CD14-positive monocyte (primary cell): ENCODE results near the gene DMAC2L. TPM values are rescaled to one million over a fixed set of nuclear protein-coding genes. Genes with fewer than 3 reads are reported as not detected.

Source experiments
- DNase-seq, 3 donors: peaks; one replicate each; pipeline ENCODE4 v3.0.0-alpha.2; 2011 to 2022
- H2AFZ ChIP-seq: 2 replicates; pipeline ENCODE4 v1.6.0; 2012; ENCODE audit warnings: mild to moderate bottlenecking, low read depth, low read length, inconsistent platforms; ENCODE audit not compliant: insufficient read depth, poor library complexity, severe bottlenecking
- H3K27ac ChIP-seq, 2 donors: 1 replicate in 1 of 2; 2 replicates in 1 of 2; pipeline ENCODE4 v1.5.1; 2012 to 2013; ENCODE audit warnings: low read length in 2 of 2, control low read depth in 1 of 2, inconsistent platforms in 1 of 2, low read depth in 1 of 2, mild to moderate bottlenecking in 1 of 2
- H3K27me3 ChIP-seq, 2 donors: one replicate each; pipeline versions ENCODE4 v1.6.0 to v1.6.1; 2011 to 2013; ENCODE audit warnings: low read length in 2 of 2; ENCODE audit not compliant: control insufficient read depth in 2 of 2, insufficient read depth in 2 of 2
- H3K36me3 ChIP-seq, 2 donors: replicated peaks in 1 of 2; 1 replicate in 1 of 2; 2 replicates in 1 of 2; pipeline versions ENCODE4 v1.5.1 to v1.6.1; 2012 to 2013; ENCODE audit warnings: low read length in 2 of 2, control low read depth in 1 of 2, inconsistent platforms in 1 of 2, mild to moderate bottlenecking in 1 of 2; ENCODE audit not compliant: insufficient read depth in 2 of 2, control insufficient read depth in 1 of 2
- H3K4me1 ChIP-seq, 2 donors: 1 replicate in 1 of 2; 2 replicates in 1 of 2; pipeline versions ENCODE4 v1.5.1 to v1.6.1; 2012 to 2013; ENCODE audit warnings: low read length in 2 of 2, control low read depth in 1 of 2, inconsistent platforms in 1 of 2, mild to moderate bottlenecking in 1 of 2, moderate library complexity in 1 of 2; ENCODE audit not compliant: insufficient read depth in 2 of 2, control insufficient read depth in 1 of 2
- H3K4me2 ChIP-seq: replicated peaks from 2 replicates; pipeline ENCODE3; 2012; ENCODE audit warnings: low read length, moderate library complexity, mild to moderate bottlenecking; ENCODE audit not compliant: poor library complexity, severe bottlenecking; ENCODE audit errors: extremely low read depth
- H3K4me3 ChIP-seq, 3 experiments: fragments of 200-600 bp in 1 of 3; sonication (generic) in 1 of 3; replicated peaks in 1 of 3; 1 replicate in 2 of 3; 2 replicates in 1 of 3; pipeline ENCODE4 v1.5.1; 2011 to 2013; ENCODE audit warnings: low read length in 3 of 3, mild to moderate bottlenecking in 3 of 3, control low read depth in 2 of 3, low read depth in 2 of 3, inconsistent platforms in 1 of 3, moderate library complexity in 1 of 3
- H3K79me2 ChIP-seq: 2 replicates; pipeline ENCODE4 v1.6.0; 2012; ENCODE audit warnings: mild to moderate bottlenecking, control low read depth, inconsistent platforms, low read length, moderate library complexity; ENCODE audit not compliant: insufficient read depth
- H3K9ac ChIP-seq: 2 replicates; pipeline ENCODE4 v1.6.0; 2017; ENCODE audit warnings: low read length, mild to moderate bottlenecking; ENCODE audit not compliant: insufficient read depth, poor library complexity, severe bottlenecking
- H3K9me3 ChIP-seq, 2 donors: replicated peaks in 1 of 2; 1 replicate in 1 of 2; 2 replicates in 1 of 2; pipeline versions ENCODE4 v1.5.1 to v1.6.1; 2012 to 2013; ENCODE audit warnings: low read length in 2 of 2, control low read depth in 1 of 2; ENCODE audit not compliant: control insufficient read depth in 1 of 2, insufficient read depth in 1 of 2
- H4K20me1 ChIP-seq: 2 replicates; pipeline ENCODE4 v1.6.0; 2012; ENCODE audit warnings: mild to moderate bottlenecking, low read length, control low read depth, moderate library complexity; ENCODE audit not compliant: insufficient read depth
- H3K27ac Mint-ChIP-seq, 7 donors: one replicate each; pipeline ENCODE4 v1.8.0; 2020; ENCODE audit warnings: mild to moderate bottlenecking in 7 of 7, mixed read lengths in 7 of 7, moderate library complexity in 6 of 7, inconsistent platforms in 2 of 7
- H3K27me3 Mint-ChIP-seq, 3 donors: one replicate each; pipeline ENCODE4 v1.8.0; 2021 to 2022; ENCODE audit warnings: low read depth in 3 of 3, mild to moderate bottlenecking in 3 of 3, mixed read lengths in 3 of 3, moderate library complexity in 3 of 3, inconsistent platforms in 1 of 3
- H3K36me3 Mint-ChIP-seq, 2 donors: one replicate each; pipeline ENCODE4 v1.8.0; 2020; ENCODE audit warnings: mixed read lengths in 2 of 2, inconsistent platforms in 1 of 2, mild to moderate bottlenecking in 1 of 2
- H3K4me1 Mint-ChIP-seq: one replicate; pipeline ENCODE4 v1.8.0; 2020; ENCODE audit warnings: mild to moderate bottlenecking, mixed read lengths
- H3K4me3 Mint-ChIP-seq, 2 donors: one replicate each; pipeline ENCODE4 v1.8.0; 2020; ENCODE audit warnings: mild to moderate bottlenecking in 2 of 2, mixed read lengths in 2 of 2, moderate library complexity in 1 of 2
- H3K9me3 Mint-ChIP-seq, 7 donors: one replicate each; pipeline ENCODE4 v1.8.0; 2020 to 2022; ENCODE audit warnings: mixed read lengths in 7 of 7, mild to moderate bottlenecking in 6 of 7, moderate library complexity in 6 of 7, inconsistent platforms in 2 of 7
- WGBS: methylation state at CpG from one replicate; pipeline ENCODE4 v1.1.5; 2013; ENCODE audit warnings: missing lambda C conversion rate; ENCODE audit not compliant: insufficient coverage; 5-methylcytosine and 5-hydroxymethylcytosine counted together
- intact Hi-C, 2 donors: fragments of 100-400 bp; cut with micrococcal nuclease; formaldehyde crosslinking; loops; one replicate each; pipeline versions ENCODE4 v1.15.0 to v1.15.1; 2023
- polyA minus RNA-seq: library from RNA; depleted of rRNA, polyadenylated mRNA; stranded (reverse); fragments of >200 nt; gene quantifications from 2 replicates; pipeline ENCODE4 v1.2.3, GENCODE V29; 2012
- polyA plus RNA-seq, 3 donors: library from polyadenylated mRNA; depleted of rRNA in 1 of 3; unstranded in 2 of 3; stranded (reverse) in 1 of 3; fragments of 300-500 nt in 2 of 3; fragments of >200 nt in 1 of 3; fragmentation: Illumina TruSeq in 2 of 3; gene quantifications; 1 replicate in 2 of 3; 2 replicates in 1 of 3; pipeline ENCODE4 v1.2.3, GENCODE V29; 2012 to 2021
- total RNA-seq, 12 experiments: library from RNA in 1 of 12; stranded (reverse) in 1 of 12; fragments of 120-200 nt in 1 of 12; gene quantifications; one replicate each; pipeline ENCODE4 v1.2.4 and lab custom pipeline; 2013 to 2026; ENCODE audit warnings: mixed read lengths in 6 of 12, inconsistent platforms in 1 of 12
- TF ChIP-seq, protein P1 (sequence below): fragments of 200-600 bp; IDR thresholded peaks from one replicate; pipeline ENCODE4 v1.8.0; 2022; ENCODE audit warnings: antibody characterized with exemption, mild to moderate bottlenecking

DMAC2L gene, protein sequence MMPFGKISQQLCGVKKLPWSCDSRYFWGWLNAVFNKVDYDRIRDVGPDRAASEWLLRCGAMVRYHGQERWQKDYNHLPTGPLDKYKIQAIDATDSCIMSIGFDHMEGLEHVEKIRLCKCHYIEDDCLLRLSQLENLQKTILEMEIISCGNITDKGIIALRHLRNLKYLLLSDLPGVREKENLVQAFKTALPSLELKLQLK
- 13.4 TPM for total RNA-seq (2013)
- polyA plus RNA-seq, result 10 to 100 TPM; 13.4 to 17.3 (median 16.4) TPM
- polyA minus RNA-seq, result 2.1 and 5.7 TPM in 2 replicates
- 2.0 to 12.8 (median 10.5) reads per million in 11 experiments for total RNA-seq (lab: John Stamatoyannopoulos, UW)

- Mint-ChIP-seq H3K27ac (peak within 1 kb of the TSS; percentile 88 to 98 (median 96)), H3K27me3 (peaks cover 0 to 3% (median 0%) of the 10 kb centered on the region in 3 donors), H3K4me1 (peaks cover 21% of the 10 kb centered on the region), H3K36me3 (peaks cover 13 to 15% of the 10 kb centered on the region in 2 donors), H3K4me3 (peak within 1 kb of the TSS; percentile 89 to 96), H3K9me3 (peaks cover 0 to 6% (median 2%) of the 10 kb centered on the region in 7 donors)
- Histone ChIP-seq H3K27ac (peak within 1 kb of the TSS; percentile 88 to 89), H3K4me2 (peak within 1 kb of the TSS; percentile 93), H3K4me1 (peaks cover 18 to 25% of the 10 kb centered on the region in 2 donors), H3K4me3 (peak within 1 kb of the TSS; percentile 69 to 91 (median 72)), H2AFZ (peak within 1 kb of the TSS; percentile 97), H3K79me2 (peaks cover 34% of the 10 kb centered on the region), H3K27me3 (no peaks in the 10 kb centered on the region), H3K36me3 (peaks cover 0 to 6% of the 10 kb centered on the region in 2 donors), H4K20me1 (peaks cover 6% of the 10 kb centered on the region), H3K9ac (peak within 1 kb of the TSS; percentile 70), H3K9me3 (no peaks in the 10 kb centered on the region)
- peak; percentile 87 to 88 (median 87) for DNase-seq
- TF ChIP-seq, protein P1, sequence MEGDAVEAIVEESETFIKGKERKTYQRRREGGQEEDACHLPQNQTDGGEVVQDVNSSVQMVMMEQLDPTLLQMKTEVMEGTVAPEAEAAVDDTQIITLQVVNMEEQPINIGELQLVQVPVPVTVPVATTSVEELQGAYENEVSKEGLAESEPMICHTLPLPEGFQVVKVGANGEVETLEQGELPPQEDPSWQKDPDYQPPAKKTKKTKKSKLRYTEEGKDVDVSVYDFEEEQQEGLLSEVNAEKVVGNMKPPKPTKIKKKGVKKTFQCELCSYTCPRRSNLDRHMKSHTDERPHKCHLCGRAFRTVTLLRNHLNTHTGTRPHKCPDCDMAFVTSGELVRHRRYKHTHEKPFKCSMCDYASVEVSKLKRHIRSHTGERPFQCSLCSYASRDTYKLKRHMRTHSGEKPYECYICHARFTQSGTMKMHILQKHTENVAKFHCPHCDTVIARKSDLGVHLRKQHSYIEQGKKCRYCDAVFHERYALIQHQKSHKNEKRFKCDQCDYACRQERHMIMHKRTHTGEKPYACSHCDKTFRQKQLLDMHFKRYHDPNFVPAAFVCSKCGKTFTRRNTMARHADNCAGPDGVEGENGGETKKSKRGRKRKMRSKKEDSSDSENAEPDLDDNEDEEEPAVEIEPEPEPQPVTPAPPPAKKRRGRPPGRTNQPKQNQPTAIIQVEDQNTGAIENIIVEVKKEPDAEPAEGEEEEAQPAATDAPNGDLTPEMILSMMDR, result no peak
- intact Hi-C loops, result loop anchor here in 1 of 2 donors (5.0 to 10.0 kb wide), 2 partner anchors 77 to 220 kb away; partner anchors contain the start of genes MAP4K5 and SOS2
- under 1% methylated on average over 75 of the region's 83 CpGs for WGBS
These were observed at the start of gene DMAC2L, which contains the start of gene L2HGDH for GRCh38 chr14:50311972-50312733. DMAC2L (plus strand) TSS chr14:50312324; CDS start chr14:50321488, 9,164 bp downstream. L2HGDH (minus strand) TSS chr14:50312229; CDS start chr14:50312150, 79 bp downstream.

DNA sequence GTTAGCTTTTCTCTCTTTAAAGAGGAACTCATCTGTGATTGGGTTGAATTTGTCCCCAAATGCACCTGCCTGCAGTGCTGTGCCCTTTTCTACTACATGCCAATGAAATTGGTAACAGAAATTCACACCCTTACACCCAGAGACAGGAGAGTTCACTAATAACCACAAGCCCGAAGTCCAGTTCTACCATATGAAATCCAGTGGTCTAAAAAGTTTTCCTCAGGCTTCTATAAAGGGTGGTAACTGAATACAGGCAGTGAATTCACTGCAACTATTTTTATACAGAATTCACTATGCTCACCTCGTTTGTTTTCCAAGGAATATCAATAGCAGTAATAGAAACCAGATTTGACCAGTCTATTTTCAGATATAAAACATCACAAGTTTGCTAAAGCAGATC, 49.3 kb upstream of the DMAC2L start:
- Histone ChIP-seq H2AFZ (no peak overlapping the region), H3K9ac (no peak overlapping the region), H3K4me2 (no peak overlapping the region), H3K9me3 (no peaks in the 10 kb centered on the region), H3K4me1 (no peaks in the 10 kb centered on the region), H4K20me1 (no peaks in the 10 kb centered on the region), H3K36me3 (no peaks in the 10 kb centered on the region), H3K79me2 (no peaks in the 10 kb centered on the region), H3K4me3 (no peak overlapping the region), H3K27ac (no peak overlapping the region), H3K27me3 (no peaks in the 10 kb centered on the region)
- no peaks in the 10 kb centered on the region for H3K36me3 Mint-ChIP-seq
- no peaks in the 10 kb centered on the region for H3K27me3 Mint-ChIP-seq
- no peak overlapping the region for H3K4me3 Mint-ChIP-seq
- TF ChIP-seq, protein P1, result no peak
- intact Hi-C loops, result loop anchor here in 1 of 2 donors (10.0 kb wide), 1 partner anchor 1318 kb away; no protein-coding TSS in a partner anchor
- DNase-seq, result no peak
- no peaks in the 10 kb centered on the region for H3K4me1 Mint-ChIP-seq
- H3K9me3 Mint-ChIP-seq, result no peaks in the 10 kb centered on the region
- H3K27ac Mint-ChIP-seq, result no peak overlapping the region
- WGBS, result no CpG with 5 or more reads among the region's 2 CpGs
